Ishikawa (cell line): ENCODE data around the gene WDTC1.

Source experiments
- CEBPB ChIP-seq: IDR thresholded peaks from 2 replicates; pipeline ENCODE4 v1.6.1; 2012
- CREB1 ChIP-seq: IDR thresholded peaks from 2 replicates; pipeline ENCODE4 v1.6.1; 2012; ENCODE audit warnings: low read depth
- EGR1 ChIP-seq: IDR thresholded peaks from 2 replicates; pipeline ENCODE4 v1.6.1; 2012
- EP300 ChIP-seq: IDR thresholded peaks from 2 replicates; pipeline ENCODE4 v1.6.1; 2012; ENCODE audit warnings: borderline replicate concordance
- FOXM1 ChIP-seq: IDR thresholded peaks from 2 replicates; pipeline ENCODE4 v1.6.1; 2012; ENCODE audit warnings: low read depth, borderline replicate concordance
- MAX ChIP-seq: IDR thresholded peaks from 2 replicates; pipeline ENCODE4 v1.6.1; 2012
- NFIC ChIP-seq: IDR thresholded peaks from 2 replicates; pipeline ENCODE4 v1.6.1; 2012
- RAD21 ChIP-seq: IDR thresholded peaks from 2 replicates; pipeline ENCODE4 v1.6.1; 2012; ENCODE audit warnings: low read depth
- REST ChIP-seq: IDR thresholded peaks from 2 replicates; pipeline ENCODE4 v1.6.1; 2012; ENCODE audit warnings: low read depth, mild to moderate bottlenecking
- TAF1 ChIP-seq: IDR thresholded peaks from 2 replicates; pipeline ENCODE4 v1.6.1; 2012; ENCODE audit warnings: low read depth, mild to moderate bottlenecking
- TCF12 ChIP-seq: IDR thresholded peaks from 2 replicates; pipeline ENCODE4 v1.6.1; 2012; ENCODE audit warnings: low read depth
- TEAD4 ChIP-seq: IDR thresholded peaks from 2 replicates; pipeline ENCODE4 v1.6.1; 2012
- USF1 ChIP-seq: IDR thresholded peaks from 2 replicates; pipeline ENCODE4 v1.6.1; 2012
- YY1 ChIP-seq: IDR thresholded peaks from 2 replicates; pipeline ENCODE4 v1.6.1; 2012; ENCODE audit warnings: low read depth
- ZBTB7A ChIP-seq: IDR thresholded peaks from 2 replicates; pipeline ENCODE4 v1.6.1; 2012; ENCODE audit warnings: low read depth

Gene WDTC1

GRCh38 chr1:27351541-27352107 lies 117.2 kb downstream of the WDTC1 start:
- TF ChIP-seq CEBPB (no peak), EP300 (no peak), ZBTB7A (no peak), TAF1 (no peak), CREB1 (no peak), EGR1 (no peak), REST (no peak), RAD21 (no peak), NFIC (no peak), USF1 (no peak)

GRCh38 chr1:27353166-27353565 lies 118.7 kb downstream of the WDTC1 start:
- TF ChIP-seq CREB1 (no peak), EP300 (no peak), TEAD4 (no peak), RAD21 (no peak), REST (no peak), YY1 (no peak), EGR1 (no peak), ZBTB7A (no peak), NFIC (no peak), USF1 (no peak)

GRCh38 chr1:27353629-27354028 lies 119.2 kb downstream of the WDTC1 start:
- no peak for TF ChIP-seq TAF1
- no peak for TF ChIP-seq EP300

- TF ChIP-seq ZBTB7A (no peak), RAD21 (no peak), FOXM1 (no peak), MAX (no peak), CREB1 (no peak), REST (no peak), TEAD4 (no peak), EP300 (no peak), TAF1 (no peak), USF1 (no peak), NFIC (no peak), YY1 (no peak), CEBPB (no peak), EGR1 (no peak), TCF12 (no peak)
These were observed 121.3 kb downstream of the WDTC1 start for GRCh38 chr1:27355683-27356082.

GRCh38 chr1:27356277-27356618 lies 121.8 kb downstream of the WDTC1 start:
- TF ChIP-seq TAF1 (no peak), REST (no peak), FOXM1 (no peak), CREB1 (no peak), CEBPB (no peak)
